ENCODE results near the gene SPCS3. TPM values are rescaled to one million over a fixed set of nuclear protein-coding genes. Genes with fewer than 3 reads are reported as not detected.

The SPCS3 gene
- total RNA-seq (2022; extraction: Qiagen RNA extraction), result 28.4 to 39.1 TPM (median 36.3 TPM) in 5 replicates

GRCh38 chr4:176319704-176320339 is at the start of gene SPCS3:
Gene SPCS3 (plus strand): TSS chr4:176319966. CDS start chr4:176320077, 111 bp downstream.

Other genes starting within 250 kb of the SPCS3 start
- 0.12 to 0.31 TPM (median 0.27 TPM) in 5 replicates for gene SPATA4, start 124.4 kb upstream of the SPCS3 start, total RNA-seq (2022; extraction: Qiagen RNA extraction)
- 0.13 to 0.23 TPM in 2 of 5 replicates, not detected in the others for gene ASB5, start 50.7 kb upstream of the SPCS3 start, total RNA-seq (2022; extraction: Qiagen RNA extraction)